GM12891 (cell line): ENCODE measurements around the gene ANGPTL5.

Experiments
- POLR2A ChIP-seq: IDR thresholded peaks from 2 replicates; pipeline ENCODE4 v1.6.1; 2011; ENCODE audit warnings: low read depth, low read length, control low read depth
- SPI1 ChIP-seq: IDR thresholded peaks from 2 replicates; pipeline ENCODE4 v1.6.1; 2011; ENCODE audit warnings: low read depth, low read length, control low read depth

- TF ChIP-seq SPI1 (no peak), POLR2A (no peak)
These were observed 44.0 kb downstream of the ANGPTL5 start for GRCh38 chr11:101872171-101872882.
